HepG2 (cell line): Measurements from ENCODE around the gene PLCXD1. TPM values are rescaled to one million over a fixed set of nuclear protein-coding genes. Genes with fewer than 3 reads are reported as not detected.
A peak's percentile ranks its signal among the peaks of the same experiment; 100 is the strongest.

Experiments
- KMT2A ChIP-seq: sonication (generic); formaldehyde crosslinking; IDR thresholded peaks from 2 replicates; pipeline ENCODE4 v1.4.0; 2020; ENCODE audit warnings: missing genetic modification reagents
- NFKBIZ ChIP-seq: IDR thresholded peaks from 2 replicates; pipeline ENCODE4 v1.6.1; 2018; ENCODE audit warnings: missing genetic modification reagents, missing compliant biosample characterization
- RARA ChIP-seq: IDR thresholded peaks from 2 replicates; pipeline ENCODE4 v1.6.1; 2016; ENCODE audit warnings: missing genetic modification reagents, missing compliant biosample characterization
- TOPORS ChIP-seq: sonication (generic); formaldehyde crosslinking; IDR thresholded peaks from 2 replicates; pipeline ENCODE4 v1.8.0; 2023; ENCODE audit warnings: mild to moderate bottlenecking, missing genetic modification reagents
- TRIM24 ChIP-seq: sonication (generic); formaldehyde crosslinking; IDR thresholded peaks from 2 replicates; pipeline ENCODE4 v1.8.0; 2022; ENCODE audit warnings: mild to moderate bottlenecking, missing genetic modification reagents
- ZNF33B ChIP-seq: sonication (generic); formaldehyde crosslinking; IDR thresholded peaks from 2 replicates; pipeline ENCODE4 v1.5.1; 2020; ENCODE audit warnings: mild to moderate bottlenecking, missing genetic modification reagents
- ZNF460 ChIP-seq: sonication (generic); formaldehyde crosslinking; IDR thresholded peaks from 2 replicates; pipeline ENCODE4 v1.5.1; 2020; ENCODE audit warnings: missing genetic modification reagents, mild to moderate bottlenecking, borderline replicate concordance
- ZNF547 ChIP-seq: sonication (generic); formaldehyde crosslinking; IDR thresholded peaks from 2 replicates; pipeline ENCODE4 v1.5.1; 2020; ENCODE audit warnings: mild to moderate bottlenecking, missing genetic modification reagents
- ZNF772 ChIP-seq: sonication (generic); formaldehyde crosslinking; IDR thresholded peaks from 2 replicates; pipeline ENCODE4 v1.5.0; 2020; ENCODE audit warnings: mild to moderate bottlenecking, missing genetic modification reagents
- ZNF773 ChIP-seq: sonication (generic); formaldehyde crosslinking; IDR thresholded peaks from 2 replicates; pipeline ENCODE4 v1.4.0; 2020; ENCODE audit warnings: missing genetic modification reagents, borderline replicate concordance
- ZNF850 ChIP-seq: sonication (generic); formaldehyde crosslinking; conservative IDR thresholded peaks from 2 replicates; pipeline ENCODE4 v1.9.0; 2021; ENCODE audit warnings: mild to moderate bottlenecking, missing genetic modification reagents
- ZNF878 ChIP-seq: sonication (generic); formaldehyde crosslinking; IDR thresholded peaks from 2 replicates; pipeline ENCODE4 v1.8.1; 2023; ENCODE audit warnings: mild to moderate bottlenecking, missing genetic modification reagents, moderate library complexity
- ZSCAN30 ChIP-seq: sonication (generic); formaldehyde crosslinking; IDR thresholded peaks from 2 replicates; pipeline ENCODE4 v1.5.0; 2020; ENCODE audit warnings: mild to moderate bottlenecking, missing genetic modification reagents
- polyA plus RNA-seq, 8 experiments: library from polyadenylated mRNA; depleted of rRNA in 3 of 8; stranded (reverse) in 7 of 8; unstranded in 1 of 8; fragments of >200 nt; fragmentation: Illumina TruSeq in 4 of 8; extraction: Trizol in 4 of 8; gene quantifications; 2 replicates each; pipeline versions ENCODE4 v1.2.1 to v1.2.3, GENCODE V29; 2011 to 2016; ENCODE audit warnings: low read depth in 4 of 8, missing spikeins in 1 of 8, mixed read lengths in 1 of 8; ENCODE audit not compliant: insufficient read depth in 1 of 8
- total RNA-seq, 5 experiments: library from RNA; depleted of rRNA; stranded (reverse); fragments of >200 nt; fragmentation: Illumina TruSeq; extraction: Trizol; gene quantifications; 2 replicates each; pipeline ENCODE4 v1.2.3, GENCODE V29; 2016; ENCODE audit warnings: low read depth in 1 of 5
- TF ChIP-seq, protein P1 (sequence below), 2 experiments: fragments of 450-650 bp in 1 of 2; sonication (generic) in 1 of 2; formaldehyde crosslinking; IDR thresholded peaks; 2 replicates each; pipeline versions ENCODE4 v1.5.0 to v1.8.0; 2020 to 2022; ENCODE audit warnings: mild to moderate bottlenecking in 1 of 2, missing genetic modification reagents in 1 of 2
- TF ChIP-seq, protein P2 (sequence below): sonication (generic); formaldehyde crosslinking; IDR thresholded peaks from 2 replicates; pipeline ENCODE4 v1.5.1; 2020; ENCODE audit warnings: mild to moderate bottlenecking, missing genetic modification reagents, moderate library complexity
- TF ChIP-seq, protein P3 (sequence below): sonication (generic); formaldehyde crosslinking; IDR thresholded peaks from 2 replicates; pipeline ENCODE4 v1.8.0; 2023; ENCODE audit warnings: mild to moderate bottlenecking, missing genetic modification reagents
- TF ChIP-seq, protein P4 (sequence below): sonication (generic); formaldehyde crosslinking; IDR thresholded peaks from 2 replicates; pipeline ENCODE4 v1.4.0; 2020; ENCODE audit warnings: missing genetic modification reagents, mild to moderate bottlenecking, borderline replicate concordance
- TF ChIP-seq, protein P5 (sequence below): IDR thresholded peaks from 2 replicates; pipeline ENCODE4 v1.6.1; 2018; ENCODE audit warnings: missing genetic modification reagents, mild to moderate bottlenecking, missing compliant biosample characterization

The PLCXD1 gene
- total and polyA plus RNA-seq, 2 of the 13 experiments (the other 11 are each of a cell fraction or from before 2014, with no cell fraction given), result 87.7 to 153 TPM

DNA sequence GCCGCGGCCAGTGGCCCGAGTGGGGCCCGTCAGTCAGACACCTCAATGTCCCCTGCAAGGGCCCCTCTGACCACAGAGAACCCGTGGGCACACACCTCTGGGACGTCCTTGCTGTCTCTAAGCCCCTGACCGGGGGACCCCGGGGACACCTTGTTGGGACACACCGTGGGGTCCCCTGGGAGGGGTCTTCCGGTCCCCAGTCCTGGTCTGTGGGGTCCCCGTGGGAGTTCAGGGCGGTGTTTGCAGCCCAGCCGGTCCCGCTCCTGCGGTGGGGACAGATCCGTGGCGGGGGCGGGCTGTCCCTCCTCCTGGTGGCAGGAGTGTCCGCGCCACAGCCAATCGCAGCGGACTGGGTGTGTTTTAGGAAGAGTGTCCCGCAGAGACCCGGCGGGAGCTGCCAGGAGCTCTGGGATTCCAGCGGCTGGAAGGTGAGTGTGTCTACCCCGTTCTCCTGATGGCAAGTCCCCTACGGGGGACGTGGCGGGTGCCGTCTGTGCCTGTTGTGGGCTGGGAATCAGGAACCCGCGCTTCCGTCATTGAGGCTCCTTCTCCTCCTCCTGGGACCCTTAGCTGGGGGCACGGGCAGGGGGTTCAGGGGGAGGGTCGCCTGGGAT, 5.1 kb upstream of the PLCXD1 start (continued):
- TF ChIP-seq, protein P1, sequence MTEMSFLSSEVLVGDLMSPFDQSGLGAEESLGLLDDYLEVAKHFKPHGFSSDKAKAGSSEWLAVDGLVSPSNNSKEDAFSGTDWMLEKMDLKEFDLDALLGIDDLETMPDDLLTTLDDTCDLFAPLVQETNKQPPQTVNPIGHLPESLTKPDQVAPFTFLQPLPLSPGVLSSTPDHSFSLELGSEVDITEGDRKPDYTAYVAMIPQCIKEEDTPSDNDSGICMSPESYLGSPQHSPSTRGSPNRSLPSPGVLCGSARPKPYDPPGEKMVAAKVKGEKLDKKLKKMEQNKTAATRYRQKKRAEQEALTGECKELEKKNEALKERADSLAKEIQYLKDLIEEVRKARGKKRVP (CRISPR knock-in tag; IDR thresholded peaks at IDR 0.05), result 0 out of 4 replicates have a peak, but pooled peaks of 1 of the 2 experiments have one; percentile 17
- TF ChIP-seq ZNF850 (CRISPR knock-in tag) (0 out of 2 replicates have a peak, but pooled peaks have one; percentile 37), NFKBIZ (no peak), ZNF33B (no peak), ZNF773 (CRISPR knock-in tag) (no peak), ZNF878 (CRISPR knock-in tag) (no peak), ZNF547 (CRISPR knock-in tag) (peak; percentile 22), TRIM24 (no peak), RARA (CRISPR knock-in tag) (peak; percentile 33), ZNF460 (no peak), TOPORS (CRISPR knock-in tag) (no peak), KMT2A (CRISPR knock-in tag) (0 out of 2 replicates have a peak, but pooled peaks have one; percentile 30), ZSCAN30 (CRISPR knock-in tag) (0 out of 2 replicates have a peak, but pooled peaks have one; percentile 11), ZNF772 (CRISPR knock-in tag) (0 out of 2 replicates have a peak, but pooled peaks have one; percentile 18)
- TF ChIP-seq, protein P2, sequence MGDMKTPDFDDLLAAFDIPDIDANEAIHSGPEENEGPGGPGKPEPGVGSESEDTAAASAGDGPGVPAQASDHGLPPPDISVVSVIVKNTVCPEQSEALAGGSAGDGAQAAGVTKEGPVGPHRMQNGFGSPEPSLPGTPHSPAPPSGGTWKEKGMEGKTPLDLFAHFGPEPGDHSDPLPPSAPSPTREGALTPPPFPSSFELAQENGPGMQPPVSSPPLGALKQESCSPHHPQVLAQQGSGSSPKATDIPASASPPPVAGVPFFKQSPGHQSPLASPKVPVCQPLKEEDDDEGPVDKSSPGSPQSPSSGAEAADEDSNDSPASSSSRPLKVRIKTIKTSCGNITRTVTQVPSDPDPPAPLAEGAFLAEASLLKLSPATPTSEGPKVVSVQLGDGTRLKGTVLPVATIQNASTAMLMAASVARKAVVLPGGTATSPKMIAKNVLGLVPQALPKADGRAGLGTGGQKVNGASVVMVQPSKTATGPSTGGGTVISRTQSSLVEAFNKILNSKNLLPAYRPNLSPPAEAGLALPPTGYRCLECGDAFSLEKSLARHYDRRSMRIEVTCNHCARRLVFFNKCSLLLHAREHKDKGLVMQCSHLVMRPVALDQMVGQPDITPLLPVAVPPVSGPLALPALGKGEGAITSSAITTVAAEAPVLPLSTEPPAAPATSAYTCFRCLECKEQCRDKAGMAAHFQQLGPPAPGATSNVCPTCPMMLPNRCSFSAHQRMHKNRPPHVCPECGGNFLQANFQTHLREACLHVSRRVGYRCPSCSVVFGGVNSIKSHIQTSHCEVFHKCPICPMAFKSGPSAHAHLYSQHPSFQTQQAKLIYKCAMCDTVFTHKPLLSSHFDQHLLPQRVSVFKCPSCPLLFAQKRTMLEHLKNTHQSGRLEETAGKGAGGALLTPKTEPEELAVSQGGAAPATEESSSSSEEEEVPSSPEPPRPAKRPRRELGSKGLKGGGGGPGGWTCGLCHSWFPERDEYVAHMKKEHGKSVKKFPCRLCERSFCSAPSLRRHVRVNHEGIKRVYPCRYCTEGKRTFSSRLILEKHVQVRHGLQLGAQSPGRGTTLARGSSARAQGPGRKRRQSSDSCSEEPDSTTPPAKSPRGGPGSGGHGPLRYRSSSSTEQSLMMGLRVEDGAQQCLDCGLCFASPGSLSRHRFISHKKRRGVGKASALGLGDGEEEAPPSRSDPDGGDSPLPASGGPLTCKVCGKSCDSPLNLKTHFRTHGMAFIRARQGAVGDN, result peak; percentile 54; the same call in 1 of the 2 replicates
- TF ChIP-seq, protein P3, sequence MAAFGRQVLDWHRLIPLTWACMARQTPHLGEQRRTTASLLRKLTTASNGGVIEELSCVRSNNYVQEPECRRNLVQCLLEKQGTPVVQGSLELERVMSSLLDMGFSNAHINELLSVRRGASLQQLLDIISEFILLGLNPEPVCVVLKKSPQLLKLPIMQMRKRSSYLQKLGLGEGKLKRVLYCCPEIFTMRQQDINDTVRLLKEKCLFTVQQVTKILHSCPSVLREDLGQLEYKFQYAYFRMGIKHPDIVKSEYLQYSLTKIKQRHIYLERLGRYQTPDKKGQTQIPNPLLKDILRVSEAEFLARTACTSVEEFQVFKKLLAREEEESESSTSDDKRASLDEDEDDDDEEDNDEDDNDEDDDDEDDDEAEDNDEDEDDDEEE (CRISPR knock-in tag), result no peak
- TF ChIP-seq, protein P4, sequence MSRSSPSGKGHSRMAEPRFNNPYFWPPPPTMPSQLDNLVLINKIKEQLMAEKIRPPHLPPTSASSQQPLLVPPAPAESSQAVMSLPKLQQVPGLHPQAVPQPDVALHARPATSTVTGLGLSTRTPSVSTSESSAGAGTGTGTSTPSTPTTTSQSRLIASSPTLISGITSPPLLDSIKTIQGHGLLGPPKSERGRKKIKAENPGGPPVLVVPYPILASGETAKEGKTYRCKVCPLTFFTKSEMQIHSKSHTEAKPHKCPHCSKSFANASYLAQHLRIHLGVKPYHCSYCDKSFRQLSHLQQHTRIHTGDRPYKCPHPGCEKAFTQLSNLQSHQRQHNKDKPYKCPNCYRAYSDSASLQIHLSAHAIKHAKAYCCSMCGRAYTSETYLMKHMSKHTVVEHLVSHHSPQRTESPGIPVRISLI (CRISPR knock-in tag), result 0 out of 2 replicates have a peak, but pooled peaks have one; percentile 12
- TF ChIP-seq, protein P5, sequence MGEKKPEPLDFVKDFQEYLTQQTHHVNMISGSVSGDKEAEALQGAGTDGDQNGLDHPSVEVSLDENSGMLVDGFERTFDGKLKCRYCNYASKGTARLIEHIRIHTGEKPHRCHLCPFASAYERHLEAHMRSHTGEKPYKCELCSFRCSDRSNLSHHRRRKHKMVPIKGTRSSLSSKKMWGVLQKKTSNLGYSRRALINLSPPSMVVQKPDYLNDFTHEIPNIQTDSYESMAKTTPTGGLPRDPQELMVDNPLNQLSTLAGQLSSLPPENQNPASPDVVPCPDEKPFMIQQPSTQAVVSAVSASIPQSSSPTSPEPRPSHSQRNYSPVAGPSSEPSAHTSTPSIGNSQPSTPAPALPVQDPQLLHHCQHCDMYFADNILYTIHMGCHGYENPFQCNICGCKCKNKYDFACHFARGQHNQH, result peak; percentile 19
